GM19043 (cell line): ENCODE results near the gene KRTAP1-1.
"Not testable (repeated sequence)": the region's sequence is repeated elsewhere in the genome, so short reads cannot be mapped to it uniquely, and the experiment has no call there.

ENCODE experiments used
- ATAC-seq: cut with Tn5 transposase; IDR thresholded peaks from one replicate; pipeline ENCODE4 v1.9.1; 2021; ENCODE audit warnings: low read depth; ENCODE audit not compliant: unreplicated experiment

KRTAP1-1 gene, protein sequence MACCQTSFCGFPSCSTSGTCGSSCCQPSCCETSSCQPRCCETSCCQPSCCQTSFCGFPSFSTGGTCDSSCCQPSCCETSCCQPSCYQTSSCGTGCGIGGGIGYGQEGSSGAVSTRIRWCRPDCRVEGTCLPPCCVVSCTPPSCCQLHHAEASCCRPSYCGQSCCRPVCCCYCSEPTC

DNA sequence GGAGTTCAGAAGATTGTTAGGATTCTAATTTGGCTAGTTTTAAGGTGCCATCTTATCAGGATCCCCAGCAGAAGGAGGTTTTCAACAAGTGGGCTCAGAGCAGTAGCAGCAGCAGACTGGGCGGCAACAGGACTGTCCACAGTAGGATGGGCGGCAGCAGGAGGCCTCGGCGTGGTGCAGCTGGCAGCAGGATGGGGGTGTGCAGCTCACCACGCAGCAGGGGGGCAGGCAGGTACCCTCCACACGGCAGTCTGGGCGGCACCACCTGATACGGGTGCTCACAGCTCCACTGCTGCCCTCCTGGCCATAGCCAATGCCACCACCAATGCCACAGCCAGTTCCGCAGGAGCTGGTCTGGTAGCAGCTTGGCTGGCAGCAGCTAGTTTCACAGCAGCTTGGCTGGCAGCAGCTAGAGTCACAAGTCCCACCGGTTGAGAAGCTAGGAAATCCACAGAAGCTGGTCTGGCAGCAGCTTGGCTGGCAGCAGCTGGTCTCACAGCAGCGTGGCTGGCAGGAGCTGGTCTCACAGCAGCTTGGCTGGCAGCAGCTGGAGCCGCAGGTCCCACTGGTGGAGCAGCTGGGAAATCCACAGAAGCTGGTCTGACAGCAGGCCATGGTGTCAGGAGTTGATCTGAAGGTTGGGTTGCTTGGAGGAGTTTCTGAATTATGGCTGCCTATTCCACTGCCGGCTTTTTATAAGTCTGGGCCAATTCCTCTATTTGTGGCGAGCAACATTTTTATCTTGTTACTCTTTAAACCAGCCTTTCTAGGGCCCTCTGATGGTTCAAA is at the start of gene KRTAP1-1:
KRTAP1-1 (minus strand) TSS at position 668 of the 789 bp plus-strand sequence; CDS start at position 615, 53 bp downstream.
- not testable (repeated sequence) for ATAC-seq

DNA sequence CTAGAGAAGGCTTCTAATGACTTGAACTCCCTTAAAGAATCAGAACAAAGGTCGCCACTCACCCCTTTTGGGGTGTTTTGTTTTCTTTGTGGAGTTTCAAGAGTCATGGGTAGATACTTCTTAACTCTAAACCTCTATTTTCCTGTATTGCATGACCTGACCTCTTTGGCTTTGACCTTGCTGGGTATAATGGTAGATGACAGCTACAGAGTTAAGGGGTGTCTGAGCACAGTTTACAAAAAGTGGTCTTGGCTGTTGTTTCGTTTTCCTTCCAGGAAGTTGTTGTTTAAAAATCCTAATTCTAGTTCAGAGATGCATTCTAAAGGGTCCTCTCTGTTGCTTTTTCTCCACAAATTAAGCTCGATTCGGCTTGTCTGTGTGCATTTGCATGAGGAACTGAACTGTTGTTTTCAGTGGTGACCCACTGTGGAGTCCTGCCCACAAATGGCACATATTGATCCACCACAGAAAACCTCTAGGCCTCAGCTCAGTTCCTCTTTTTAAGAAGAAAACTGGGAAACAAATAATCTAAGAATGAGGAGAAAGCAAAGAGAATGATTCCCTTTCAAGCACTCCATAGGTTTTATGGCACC is 47.6 kb upstream of the KRTAP1-1 start:
- ATAC-seq: not testable (repeated sequence)

DNA sequence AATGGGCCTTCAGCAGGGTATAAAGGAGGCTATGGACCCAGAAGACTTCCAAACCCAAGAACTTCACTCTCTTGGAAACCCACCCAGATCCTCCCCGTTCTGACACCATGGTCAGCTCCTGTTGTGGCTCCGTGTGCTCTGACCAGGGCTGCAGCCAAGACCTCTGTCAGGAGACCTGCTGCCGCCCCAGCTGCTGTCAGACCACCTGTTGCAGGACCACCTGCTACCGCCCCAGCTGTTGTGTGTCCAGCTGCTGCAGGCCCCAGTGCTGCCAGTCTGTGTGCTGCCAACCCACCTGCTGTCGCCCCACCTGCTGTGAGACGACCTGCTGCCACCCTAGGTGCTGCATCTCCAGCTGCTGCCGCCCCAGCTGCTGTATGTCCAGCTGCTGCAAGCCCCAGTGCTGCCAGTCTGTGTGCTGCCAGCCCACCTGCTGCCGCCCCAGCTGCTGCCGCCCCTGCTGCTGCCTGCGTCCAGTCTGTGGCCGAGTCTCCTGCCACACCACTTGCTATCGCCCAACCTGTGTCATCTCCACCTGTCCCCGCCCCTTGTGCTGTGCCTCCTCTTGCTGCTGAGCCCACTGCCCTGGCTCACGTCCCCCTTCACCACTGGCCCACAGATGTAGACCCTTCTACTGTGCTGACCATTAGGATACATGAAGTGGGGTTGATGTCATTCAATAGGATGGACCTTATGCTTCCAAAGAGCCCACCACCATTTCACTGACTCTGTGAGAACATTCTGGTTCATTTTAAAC is 43.0 kb upstream of the KRTAP1-1 start, which contains the start of gene KRTAP4-7:
KRTAP4-7 (plus strand) TSS at position 51 of the 757 bp plus-strand sequence; CDS start at position 108, 57 bp downstream.
- ATAC-seq: not testable (repeated sequence)

DNA sequence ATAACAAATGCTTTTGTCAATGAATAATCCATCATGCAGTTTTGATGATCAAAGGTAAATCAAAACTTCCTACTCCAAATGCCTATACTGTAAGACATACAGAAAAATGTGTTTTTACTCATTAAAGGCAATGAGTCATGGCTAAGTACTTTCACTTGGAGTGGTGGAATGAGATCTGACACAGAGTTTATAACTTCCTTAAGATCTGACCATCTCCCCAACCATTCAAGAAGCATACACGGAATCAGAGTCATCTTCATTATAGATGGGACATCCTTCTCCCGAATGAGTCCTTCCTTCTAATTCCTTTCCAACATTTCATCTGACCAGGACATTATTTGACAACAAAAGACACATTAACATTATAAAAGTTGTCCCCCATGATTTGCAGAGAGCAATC is 42.2 kb upstream of the KRTAP1-1 start:
- not testable (repeated sequence) for ATAC-seq

DNA sequence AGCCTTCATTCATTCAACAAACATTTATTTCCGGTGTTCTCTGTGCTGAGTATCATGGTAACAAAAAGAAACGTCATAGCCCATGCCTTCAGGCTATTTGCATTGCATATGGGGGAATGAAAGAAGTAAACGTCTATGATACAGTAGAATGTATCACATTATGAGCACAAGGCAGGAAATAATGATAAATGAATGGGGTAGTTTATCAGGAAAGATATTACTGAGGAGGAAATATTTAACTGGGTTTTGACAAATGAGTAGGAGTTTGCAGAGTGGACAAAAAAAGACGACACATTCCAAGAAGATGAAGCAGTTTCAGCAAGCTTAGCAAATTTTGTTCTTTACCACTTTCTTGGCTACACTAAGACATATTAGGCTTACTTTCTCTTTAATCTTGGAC is 41.4 kb upstream of the KRTAP1-1 start:
- no peak for ATAC-seq

DNA sequence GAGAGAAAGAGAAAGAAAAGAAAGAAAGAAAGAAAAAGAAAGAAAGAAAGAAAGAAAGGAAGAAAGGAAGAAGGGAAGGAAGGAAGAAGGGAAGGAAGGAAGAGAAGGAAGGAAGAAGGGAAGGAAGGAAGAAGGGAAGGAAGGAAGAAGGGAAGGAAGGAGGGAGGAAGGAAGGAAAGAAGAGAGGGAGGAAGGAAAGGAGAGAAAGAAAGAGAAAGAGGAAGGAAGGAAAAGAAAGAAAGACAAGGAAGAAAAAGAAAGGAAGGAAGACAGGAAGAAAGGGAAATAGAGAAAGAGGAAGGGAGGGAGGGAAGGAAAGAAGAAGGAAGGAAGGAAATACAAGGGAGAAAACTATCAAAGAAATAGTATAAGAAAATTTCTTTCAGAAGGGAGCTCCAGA is 35.5 kb upstream of the KRTAP1-1 start:
- no peak for ATAC-seq

DNA sequence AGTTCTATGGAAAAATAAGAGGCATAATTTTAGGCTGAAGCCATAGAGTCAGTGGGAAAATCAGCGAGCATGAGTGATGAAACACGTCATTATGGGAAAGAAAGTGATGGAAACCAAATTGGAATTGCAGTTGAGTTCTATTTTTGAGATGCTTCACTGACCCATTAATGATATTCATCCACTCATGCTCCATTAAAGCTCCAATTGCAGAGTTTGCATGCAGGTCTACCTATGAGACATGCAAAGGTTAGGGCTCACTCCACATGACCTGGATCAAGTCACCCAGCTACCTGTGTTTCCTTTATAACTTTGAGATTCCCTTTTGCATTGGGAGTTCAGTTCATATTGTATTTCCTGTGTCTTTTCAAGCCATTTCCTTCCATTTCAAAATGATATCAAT is 32.4 kb upstream of the KRTAP1-1 start:
- ATAC-seq: no peak

DNA sequence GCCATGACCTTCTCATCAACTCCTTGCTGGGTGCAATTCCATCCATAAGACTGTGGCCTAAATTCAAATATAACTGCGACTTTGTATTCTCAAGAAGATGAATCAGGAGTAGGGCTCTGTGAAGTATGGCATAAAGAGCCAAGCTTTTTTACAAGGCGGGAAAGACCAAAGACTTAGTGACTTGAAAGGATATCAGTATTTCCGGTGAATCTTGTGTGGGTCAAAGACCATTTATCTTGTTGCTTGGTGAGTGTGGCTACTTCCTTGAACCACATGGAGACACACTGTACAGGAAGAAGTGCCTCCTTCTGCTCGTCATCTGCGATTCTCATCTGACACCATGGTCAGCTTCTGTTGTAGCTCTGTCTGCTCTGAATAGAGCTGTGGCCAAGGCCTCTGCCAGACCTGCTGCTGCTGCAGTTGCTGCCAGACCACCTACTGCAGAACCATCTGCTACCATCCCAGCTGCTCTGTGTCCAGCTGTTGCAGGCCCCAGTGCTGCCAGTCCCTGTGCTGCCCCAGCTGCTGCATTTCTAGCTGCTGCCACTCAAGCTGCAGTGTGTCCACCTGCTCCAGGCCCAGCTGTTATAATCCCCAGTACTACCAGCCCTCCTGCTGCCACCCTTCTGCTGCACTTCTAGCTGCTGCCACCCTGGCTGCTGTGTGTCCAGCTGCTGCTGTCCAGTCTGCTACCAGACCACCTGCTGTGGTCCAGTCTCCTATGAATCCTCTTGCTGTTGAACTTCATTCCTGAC is 30.5 kb upstream of the KRTAP1-1 start:
- ATAC-seq: no peak

DNA sequence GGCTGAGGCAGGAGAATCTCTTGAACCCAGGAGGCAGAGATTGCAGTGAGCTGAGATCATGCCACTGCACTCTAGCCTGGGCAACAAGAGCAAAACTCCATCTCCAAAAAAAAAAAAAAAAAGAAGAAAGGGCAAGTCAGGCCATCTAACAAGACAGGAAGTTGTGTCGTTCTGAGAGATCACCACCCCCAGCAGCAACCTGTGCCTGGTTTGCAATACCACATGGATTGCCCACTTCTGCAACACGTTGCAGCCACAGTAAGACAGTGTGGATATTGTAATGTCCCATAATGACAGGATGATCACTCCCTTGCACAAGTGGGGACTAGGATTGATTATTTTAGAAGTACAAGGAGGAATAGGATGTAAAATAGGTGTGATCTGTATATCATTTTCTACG is 27.8 kb upstream of the KRTAP1-1 start:
- no peak for ATAC-seq

DNA sequence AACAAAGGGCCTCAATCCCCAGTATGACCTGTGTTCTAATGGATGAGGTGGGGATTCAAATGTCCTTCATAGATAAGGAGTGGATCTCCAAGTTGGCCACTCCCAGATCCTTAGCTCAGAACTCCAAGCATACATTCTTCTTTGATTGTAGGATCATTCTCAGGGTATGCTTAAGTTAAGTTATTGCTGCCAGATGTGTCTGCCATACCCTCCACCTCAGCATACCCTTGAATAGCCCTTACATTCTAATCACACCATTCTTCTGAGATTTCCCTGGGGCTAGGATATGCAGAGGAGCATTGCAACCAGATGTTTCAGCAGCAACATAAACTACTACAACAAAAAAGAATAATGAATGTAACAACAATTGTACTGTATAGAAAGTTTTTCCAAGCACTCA is 26.0 kb upstream of the KRTAP1-1 start:
- ATAC-seq: no peak

DNA sequence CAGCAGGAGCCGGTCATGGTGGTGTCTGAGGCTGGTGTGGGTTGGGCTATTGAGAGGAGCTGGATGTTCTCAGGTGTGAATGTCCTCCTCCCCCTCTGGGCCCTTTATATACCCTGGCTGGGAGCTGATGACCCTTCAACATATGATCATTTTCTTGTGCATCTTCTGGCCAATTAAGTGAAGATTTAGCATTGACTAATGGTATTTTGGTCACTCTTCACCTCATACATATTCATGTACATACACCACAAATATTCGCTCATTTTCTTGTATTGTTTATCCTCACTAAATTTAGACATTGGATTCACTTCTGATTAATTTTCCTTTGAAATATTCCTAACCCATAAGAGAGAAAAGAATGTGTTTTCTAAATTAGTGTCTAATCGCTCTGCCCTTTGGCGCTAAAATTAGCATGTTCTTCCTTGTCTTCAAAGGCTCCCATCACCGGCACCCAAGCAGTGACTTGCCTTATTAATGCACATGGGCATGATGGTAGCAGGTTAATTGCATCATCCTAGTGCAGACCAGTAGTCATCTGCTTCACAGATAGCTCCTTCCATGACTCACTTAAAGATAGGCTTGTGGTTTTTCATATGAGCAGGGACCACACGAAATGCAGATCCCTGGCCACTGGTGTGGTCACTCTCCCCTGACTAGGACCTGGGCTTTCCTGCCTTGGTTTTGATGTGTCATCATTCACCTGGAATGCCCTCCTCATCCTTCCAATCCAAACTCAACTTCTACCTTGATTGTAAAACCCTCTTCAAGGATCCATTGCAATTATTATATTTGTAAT is 24.8 kb upstream of the KRTAP1-1 start, which contains the start of gene KRTAP2-4:
KRTAP2-4 (minus strand) TSS at position 51 of the 796 bp plus-strand sequence; CDS start at position 17, 34 bp downstream.
- no peak for ATAC-seq

DNA sequence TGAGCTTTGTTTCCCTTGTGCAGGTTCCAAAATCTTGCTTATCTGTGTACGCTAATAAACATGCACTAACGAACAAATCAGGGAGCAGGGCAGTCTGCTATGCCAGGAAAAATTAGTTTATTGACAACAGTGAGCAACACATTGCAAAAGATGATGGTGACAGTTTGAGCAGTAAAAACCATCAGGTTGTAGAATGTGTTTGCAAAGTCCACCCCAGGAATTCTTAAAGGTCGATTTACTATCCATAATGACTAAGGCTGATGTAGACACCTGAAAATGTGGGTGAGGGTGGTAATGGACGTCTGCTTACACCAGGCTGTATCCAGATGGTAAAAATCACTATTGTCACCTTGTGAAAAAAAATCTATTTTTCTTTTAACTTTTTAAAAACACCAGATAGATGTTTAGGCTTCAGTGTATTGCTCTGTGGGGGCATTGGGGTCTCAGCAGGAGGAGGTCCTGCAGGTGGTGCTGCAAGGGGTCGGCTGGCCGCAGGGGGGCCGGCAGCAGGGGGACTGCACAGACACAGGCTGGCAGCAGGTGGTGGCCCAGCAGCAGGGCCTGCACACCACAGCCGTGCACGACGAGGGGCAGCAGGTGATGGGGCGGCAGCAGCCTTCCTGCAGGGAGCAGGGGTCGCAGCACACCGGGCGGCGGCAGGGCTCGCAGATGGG is 23.9 kb upstream of the KRTAP1-1 start:
- not testable (repeated sequence) for ATAC-seq

DNA sequence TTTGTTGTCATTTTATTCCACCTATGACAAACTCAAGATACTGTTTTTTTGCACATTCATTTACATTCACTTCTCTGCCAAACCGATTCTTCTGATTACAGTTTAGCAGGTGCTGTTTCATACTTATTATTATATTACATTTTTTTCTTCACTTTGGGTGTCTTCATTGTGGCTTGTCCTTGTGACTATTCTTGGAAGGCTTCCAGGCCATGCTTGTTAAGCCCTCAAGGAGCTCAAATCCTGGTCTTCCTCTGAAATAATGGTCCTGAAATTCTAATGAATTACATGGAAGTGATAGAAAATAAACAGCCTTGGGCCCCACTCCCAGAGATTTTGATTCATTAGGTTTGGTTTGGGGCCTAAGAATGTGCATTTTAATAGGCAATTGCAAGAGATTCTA is 23.1 kb upstream of the KRTAP1-1 start:
- ATAC-seq: no peak

DNA sequence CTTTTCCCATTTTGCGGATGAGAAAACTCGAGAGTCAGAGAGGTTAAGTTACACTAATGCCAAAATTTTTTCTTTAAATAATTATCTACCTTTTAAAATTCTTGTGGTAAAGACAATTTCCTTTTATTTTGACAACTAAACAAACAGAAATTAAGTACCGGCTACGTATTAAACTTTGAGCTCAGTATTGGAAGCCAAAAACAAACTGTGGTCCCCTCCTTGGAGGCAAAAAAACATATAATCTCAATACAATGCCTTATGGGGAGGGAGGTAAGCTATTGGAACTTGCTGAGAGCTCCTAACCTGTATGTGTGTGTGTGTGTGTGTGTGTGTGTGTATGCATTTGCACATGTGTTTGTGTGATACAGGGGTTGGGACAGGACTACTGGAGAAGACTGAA is 22.2 kb upstream of the KRTAP1-1 start:
- ATAC-seq: no peak

DNA sequence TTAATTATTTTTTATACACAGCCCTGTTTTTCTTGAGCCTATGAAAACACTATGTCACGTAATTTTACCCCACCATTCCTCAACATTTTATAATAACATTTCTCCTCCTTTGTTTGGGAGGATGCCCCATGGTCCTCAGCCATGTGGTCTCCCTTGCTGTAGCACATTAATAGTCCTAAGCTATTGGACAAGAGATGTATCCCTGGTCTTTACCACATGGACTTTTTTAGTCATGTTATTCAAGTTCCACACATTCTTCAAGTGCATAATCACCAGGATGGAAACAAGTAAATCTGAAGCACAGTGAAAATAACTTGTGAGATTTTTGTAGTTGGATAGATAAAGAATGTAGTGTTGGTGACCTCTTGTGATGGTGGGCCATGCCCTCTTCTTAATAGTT is 20.7 kb upstream of the KRTAP1-1 start:
- ATAC-seq: no peak

DNA sequence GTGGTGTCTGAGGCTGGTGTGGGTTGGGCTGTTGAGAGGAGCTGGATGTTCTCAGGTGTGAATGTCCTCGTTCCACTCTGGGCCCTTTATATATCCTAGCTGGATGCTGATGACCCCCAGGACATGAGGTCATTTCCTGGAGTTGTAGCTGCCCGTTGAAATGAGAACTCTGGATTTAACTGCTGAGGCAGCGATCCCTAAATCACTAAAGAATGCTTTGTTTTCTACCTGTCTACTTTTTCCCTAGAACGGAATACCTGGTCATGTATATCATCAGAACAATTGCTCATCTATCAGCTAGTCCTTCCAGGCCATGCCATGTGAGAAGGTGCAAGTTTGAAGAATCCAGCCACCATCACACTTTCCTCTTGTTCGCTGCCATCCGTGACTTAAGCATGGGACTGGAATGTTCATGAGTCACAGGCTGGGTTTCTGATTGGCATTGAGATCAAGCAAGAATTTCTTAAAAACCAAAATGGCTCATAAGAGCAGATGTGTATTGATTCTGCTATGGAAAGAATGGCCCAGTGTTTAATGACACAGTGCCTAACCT is 18.9 kb upstream of the KRTAP1-1 start, which contains the start of gene KRTAP2-3:
KRTAP2-3 (minus strand) TSS at position 63 of the 553 bp plus-strand sequence. CDS start 64 bp downstream, outside the sequence.
- ATAC-seq: no peak

DNA sequence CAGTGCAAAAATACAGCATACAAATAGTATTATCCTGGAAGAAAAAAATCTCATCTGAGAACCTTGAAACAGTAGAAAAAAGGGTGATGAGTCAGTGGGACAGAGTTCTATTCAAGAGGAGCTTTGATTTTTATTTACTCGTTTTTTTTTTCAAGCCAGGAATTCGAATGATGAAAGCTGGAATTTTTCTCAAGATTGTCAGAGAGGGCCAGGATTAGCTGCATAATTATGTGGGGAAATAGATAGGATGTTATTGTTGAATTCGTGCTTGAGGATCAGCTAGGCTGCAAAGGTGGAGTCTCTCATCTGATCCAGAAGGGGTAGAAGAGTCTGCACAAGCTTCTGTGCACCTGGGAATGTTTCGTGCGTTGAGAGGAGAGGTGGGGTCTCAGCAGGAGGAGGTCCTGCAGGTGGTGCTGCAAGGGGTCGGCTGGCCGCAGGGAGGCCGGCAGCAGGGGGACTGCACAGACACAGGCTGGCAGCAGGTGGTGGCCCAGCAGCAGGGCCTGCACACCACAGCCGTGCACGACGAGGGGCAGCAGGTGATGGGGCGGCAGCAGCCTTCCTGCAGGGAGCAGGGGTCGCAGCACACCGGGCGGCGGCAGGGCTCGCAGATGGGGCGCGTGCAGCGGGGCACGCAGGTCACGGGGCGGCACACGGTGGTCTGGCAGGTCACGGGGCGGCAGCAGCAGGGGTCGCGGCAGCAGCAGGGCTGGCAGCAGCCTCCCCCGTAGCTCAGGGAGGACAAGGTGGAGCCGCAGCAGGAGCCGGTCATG is 18.2 kb upstream of the KRTAP1-1 start:
- ATAC-seq: not testable (repeated sequence)
